Left forelimb (tissue), 1 donor: ENCODE results near the gene LRRC63.
A peak's percentile ranks its signal among the peaks of the same experiment; 100 is the strongest.
"Not testable (repeated sequence)": the region's sequence is repeated elsewhere in the genome, so short reads cannot be mapped to it uniquely, and the experiment has no call there.

Experiments used
- DNase-seq: peaks from one replicate; pipeline ENCODE4 v3.0.0-alpha.2; 2018; ENCODE audit warnings: low spot score

LRRC63 gene

GRCh38 chr13:46211483-46212351 lies at the start of gene LRRC63:
TSS of gene LRRC63 (plus strand) at chr13:46211928. CDS start at chr13:46213035, 1,107 bp downstream.
- DNase-seq, result peak; percentile 80

- not testable (repeated sequence) for DNase-seq
Measured at GRCh38 chr13:46162741-46163140, 49.0 kb upstream of the LRRC63 start.

GRCh38 chr13:46164661-46165060 lies 47.1 kb upstream of the LRRC63 start:
- no peak for DNase-seq

- no peak for DNase-seq
Measured at GRCh38 chr13:46165485-46166223, 46.1 kb upstream of the LRRC63 start.

GRCh38 chr13:46166224-46166584 lies 45.5 kb upstream of the LRRC63 start:
- DNase-seq, result no peak

GRCh38 chr13:46166947-46167610 lies 44.6 kb upstream of the LRRC63 start:
- DNase-seq, result no peak

GRCh38 chr13:46168341-46168740 lies 43.4 kb upstream of the LRRC63 start:
- no peak for DNase-seq

GRCh38 chr13:46168783-46169182 lies 42.9 kb upstream of the LRRC63 start:
- DNase-seq, result no peak

GRCh38 chr13:46169758-46170157 lies 42.0 kb upstream of the LRRC63 start:
- no peak for DNase-seq

- no peak for DNase-seq
Measured at GRCh38 chr13:46170268-46170667, 41.5 kb upstream of the LRRC63 start.

GRCh38 chr13:46170687-46171086 lies 41.0 kb upstream of the LRRC63 start:
- no peak for DNase-seq

- no peak for DNase-seq
Measured at GRCh38 chr13:46171217-46171616, 40.5 kb upstream of the LRRC63 start.

- DNase-seq, result no peak
Measured at GRCh38 chr13:46171739-46172138, 40.0 kb upstream of the LRRC63 start.

- DNase-seq, result no peak
Measured at GRCh38 chr13:46172531-46172991, 39.2 kb upstream of the LRRC63 start.

- no peak for DNase-seq
Measured at GRCh38 chr13:46173656-46174055, 38.1 kb upstream of the LRRC63 start.

GRCh38 chr13:46176756-46177155 lies 35.0 kb upstream of the LRRC63 start:
- DNase-seq, result no peak

GRCh38 chr13:46178143-46178542 lies 33.6 kb upstream of the LRRC63 start:
- no peak for DNase-seq

- DNase-seq, result no peak
Measured at GRCh38 chr13:46178821-46179220, 32.9 kb upstream of the LRRC63 start.

GRCh38 chr13:46179491-46179908 lies 32.2 kb upstream of the LRRC63 start:
- DNase-seq, result no peak

- no peak for DNase-seq
Measured at GRCh38 chr13:46179969-46180763, 31.6 kb upstream of the LRRC63 start.

- DNase-seq, result no peak
Measured at GRCh38 chr13:46181377-46181839, 30.3 kb upstream of the LRRC63 start.
